Endothelial cell (in vitro differentiated cells): ENCODE measurements around the gene CCDC63. TPM values are rescaled to one million over a fixed set of nuclear protein-coding genes. Genes with fewer than 3 reads are reported as not detected.

ENCODE experiments used
- DNase-seq: peaks from one replicate; pipeline ENCODE4 v3.0.0; 2021; ENCODE audit warnings: low spot score
- H3K27ac Mint-ChIP-seq: one replicate; pipeline ENCODE4 v1.8.0; 2021; ENCODE audit warnings: mixed read lengths, inconsistent platforms; ENCODE audit not compliant: unreplicated experiment
- H3K27me3 Mint-ChIP-seq: one replicate; pipeline ENCODE4 v1.8.0; 2021; ENCODE audit warnings: mild to moderate bottlenecking, moderate library complexity, mixed read lengths, inconsistent platforms; ENCODE audit not compliant: unreplicated experiment
- H3K36me3 Mint-ChIP-seq: one replicate; pipeline ENCODE4 v1.8.0; 2021; ENCODE audit warnings: mild to moderate bottlenecking, low read depth, mixed read lengths, inconsistent platforms; ENCODE audit not compliant: unreplicated experiment
- H3K4me1 Mint-ChIP-seq: one replicate; pipeline ENCODE4 v1.8.0; 2021; ENCODE audit warnings: mild to moderate bottlenecking, mixed read lengths, inconsistent platforms; ENCODE audit not compliant: unreplicated experiment
- H3K4me3 Mint-ChIP-seq: one replicate; pipeline ENCODE4 v1.8.0; 2021; ENCODE audit warnings: mild to moderate bottlenecking, mixed read lengths, inconsistent platforms; ENCODE audit not compliant: unreplicated experiment
- H3K9me3 Mint-ChIP-seq: one replicate; pipeline ENCODE4 v1.8.0; 2021; ENCODE audit warnings: mixed read lengths, inconsistent platforms; ENCODE audit not compliant: unreplicated experiment
- CTCF ChIP-seq: fragments of 200-600 bp; sonication (generic); IDR thresholded peaks from one replicate; pipeline ENCODE4 v1.5.0; 2021; ENCODE audit warnings: antibody characterized with exemption; ENCODE audit not compliant: unreplicated experiment
- total RNA-seq: library from RNA; stranded (reverse); fragmentation: NEBNext Ultra II Directional; extraction: Animal tissue kit (Norgen Biotek cat#: 25700); gene quantifications from one replicate; pipeline ENCODE4 v1.2.1, GENCODE V29; 2021; ENCODE audit not compliant: unreplicated experiment

Gene CCDC63
- total RNA-seq, 1 donor from 2014 or later = 0.36 TPM

GRCh38 chr12:110848314-110848923 lies 1.6 kb downstream of the CCDC63 start:
- Mint-ChIP-seq H3K36me3 (no peaks in the 10 kb centered on the region), H3K27me3 (no peaks in the 10 kb centered on the region), H3K4me3 (no peak overlapping the region), H3K4me1 (no peaks in the 10 kb centered on the region), H3K27ac (no peak overlapping the region), H3K9me3 (no peaks in the 10 kb centered on the region)
- TF ChIP-seq CTCF = no peak
- DNase-seq = no peak

- no peak overlapping the region for H3K27ac Mint-ChIP-seq
- no peak overlapping the region for H3K4me3 Mint-ChIP-seq
- no peaks in the 10 kb centered on the region for H3K27me3 Mint-ChIP-seq
- H3K4me1 Mint-ChIP-seq = no peaks in the 10 kb centered on the region
- H3K9me3 Mint-ChIP-seq = no peaks in the 10 kb centered on the region
- H3K36me3 Mint-ChIP-seq = no peaks in the 10 kb centered on the region
- TF ChIP-seq CTCF = no peak
- no peak for DNase-seq
Measured at GRCh38 chr12:110849221-110849620, 2.4 kb downstream of the CCDC63 start.

- no peak for DNase-seq
- H3K27ac Mint-ChIP-seq = no peak overlapping the region
- H3K27me3 Mint-ChIP-seq = no peaks in the 10 kb centered on the region
- H3K9me3 Mint-ChIP-seq = no peaks in the 10 kb centered on the region
- H3K36me3 Mint-ChIP-seq = no peaks in the 10 kb centered on the region
- no peak overlapping the region for H3K4me3 Mint-ChIP-seq
- no peak for TF ChIP-seq CTCF
- H3K4me1 Mint-ChIP-seq = no peaks in the 10 kb centered on the region
Measured at GRCh38 chr12:110849748-110850403, 3.1 kb downstream of the CCDC63 start.

GRCh38 chr12:110850762-110851161 lies 4.0 kb downstream of the CCDC63 start:
- H3K27me3 Mint-ChIP-seq = peaks cover 2% of the 10 kb centered on the region
- H3K9me3 Mint-ChIP-seq = no peaks in the 10 kb centered on the region
- H3K4me3 Mint-ChIP-seq = no peak overlapping the region
- peak overlapping the region; percentile 59 for H3K27ac Mint-ChIP-seq
- H3K36me3 Mint-ChIP-seq = no peaks in the 10 kb centered on the region
- TF ChIP-seq CTCF = no peak
- no peaks in the 10 kb centered on the region for H3K4me1 Mint-ChIP-seq
- no peak for DNase-seq

- Mint-ChIP-seq H3K9me3 (no peaks in the 10 kb centered on the region), H3K36me3 (no peaks in the 10 kb centered on the region), H3K4me3 (no peak overlapping the region), H3K27me3 (peaks cover 2% of the 10 kb centered on the region), H3K27ac (no peak overlapping the region), H3K4me1 (no peaks in the 10 kb centered on the region)
- DNase-seq = no peak
- no peak for TF ChIP-seq CTCF
Measured at GRCh38 chr12:110853836-110854235, 7.0 kb downstream of the CCDC63 start.
